ENCODE measurements around the gene DSC3. TPM values are rescaled to one million over a fixed set of nuclear protein-coding genes. Genes with fewer than 3 reads are reported as not detected.

DSC3 gene
- total RNA-seq, 4 donors from 2014 or later: 0.15 to 1.5 (median 0.33) TPM; not detected in 1

DNA sequence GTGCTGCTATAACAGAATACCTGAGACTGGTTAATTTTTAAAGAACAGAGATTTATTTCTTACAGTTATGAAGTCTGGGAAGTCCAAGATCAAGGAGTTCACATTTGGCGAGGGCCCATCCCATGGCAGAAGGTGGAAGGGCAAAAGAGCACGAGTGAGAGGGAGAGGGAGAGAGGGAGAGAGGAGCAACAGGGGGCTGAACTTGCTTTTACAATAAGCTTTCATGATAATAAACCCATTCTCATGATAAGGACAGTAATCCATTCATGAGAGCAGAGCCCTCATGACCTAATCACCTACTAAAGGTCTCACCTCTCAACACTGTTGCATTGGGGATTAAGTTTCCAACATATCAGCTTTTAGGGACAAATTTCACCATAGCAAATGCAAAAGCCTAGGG, 45.3 kb downstream of the DSC3 start:
- TF ChIP-seq CTCF (IDR thresholded peaks at IDR 0.05) (no peak), POLR2A (IDR thresholded peaks at IDR 0.05) (no peak)
- Histone ChIP-seq H3K4me1 (no peaks in the 10 kb centered on the region), H3K4me3 (replicated peaks in 1 of 3) (no peak overlapping the region), H3K36me3 (no peaks in the 10 kb centered on the region), H3K27me3 (no peaks in the 10 kb centered on the region), H3K27ac (no peak overlapping the region), H3K9me3 (no peaks in the 10 kb centered on the region)
- no peak for DNase-seq
- WGBS, 2 donors: 62 to 63% methylated on average over 2 of the region's 2 CpGs
- intact Hi-C loops (cut with DNase I): no loop called here

DNA sequence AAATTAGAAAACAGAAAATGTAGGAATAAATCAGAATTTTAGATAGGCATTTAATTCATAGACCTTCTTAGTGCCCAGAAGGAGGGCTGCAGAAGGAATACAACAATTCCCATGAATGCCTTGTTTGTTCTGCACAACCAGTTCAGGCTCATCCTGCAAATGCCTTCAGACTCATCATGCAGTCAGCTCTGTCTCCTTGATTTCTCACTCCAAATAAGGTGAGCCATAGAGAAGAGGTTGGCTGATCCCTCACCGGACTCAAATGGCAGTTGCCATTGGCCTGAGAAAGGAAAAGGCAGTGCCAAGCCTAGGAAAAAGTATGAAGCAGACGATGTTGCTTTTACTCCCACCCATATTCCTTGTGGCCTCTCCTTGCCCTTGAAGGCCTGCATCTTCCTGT, 50.3 kb downstream of the DSC3 start:
- WGBS, 2 donors: 82 to 87% methylated on average over 2 of the region's 2 CpGs
- intact Hi-C loops (cut with DNase I): no loop called here
- Histone ChIP-seq H3K27me3 (no peaks in the 10 kb centered on the region), H3K36me3 (no peaks in the 10 kb centered on the region), H3K4me1 (peaks cover 2 to 3% of the 10 kb centered on the region in 2 donors), H3K9me3 (no peaks in the 10 kb centered on the region), H3K4me3 (replicated peaks in 1 of 3) (no peak overlapping the region), H3K27ac (no peak overlapping the region)
- DNase-seq: no peak
- TF ChIP-seq CTCF (IDR thresholded peaks at IDR 0.05): no peak
- no peak for TF ChIP-seq POLR2A (IDR thresholded peaks at IDR 0.05)

DNA sequence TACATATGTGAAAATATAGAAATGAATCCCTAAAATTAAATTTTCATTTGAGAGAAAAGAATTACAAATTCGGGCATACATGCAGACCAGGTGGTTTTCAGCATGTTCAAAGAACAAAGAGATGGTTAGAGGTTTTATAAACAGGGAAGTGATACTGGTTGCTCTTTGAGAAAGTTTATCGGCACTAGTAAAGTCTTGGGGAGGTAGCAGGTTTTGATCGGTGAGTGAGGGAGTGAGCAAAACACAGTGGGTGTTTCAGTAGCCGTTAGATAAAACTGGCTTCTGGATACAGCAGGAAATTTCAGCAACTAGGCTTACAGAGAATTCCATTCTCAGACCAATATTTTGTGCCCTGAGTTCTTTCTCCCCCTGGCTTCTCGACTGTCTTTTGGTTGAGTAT, 51.1 kb downstream of the DSC3 start:
- no peak for DNase-seq
- Histone ChIP-seq H3K4me1 (peaks cover 3 to 6% of the 10 kb centered on the region in 2 donors), H3K36me3 (no peaks in the 10 kb centered on the region), H3K4me3 (replicated peaks in 1 of 3) (no peak overlapping the region), H3K9me3 (no peaks in the 10 kb centered on the region), H3K27ac (no peak overlapping the region), H3K27me3 (no peaks in the 10 kb centered on the region)
- intact Hi-C loops (cut with DNase I): no loop called here
- TF ChIP-seq CTCF (IDR thresholded peaks at IDR 0.05) (no peak), POLR2A (IDR thresholded peaks at IDR 0.05) (no peak)
- 84 to 86% methylated on average over 5 of the region's 5 CpGs for WGBS, 2 donors

- intact Hi-C loops (cut with DNase I): no loop called here
- no peaks in the 10 kb centered on the region for H3K9me3 ChIP-seq
- H3K27me3 ChIP-seq: no peaks in the 10 kb centered on the region
- H3K4me1 ChIP-seq: peaks cover 3 to 6% of the 10 kb centered on the region in 2 donors
- H3K36me3 ChIP-seq: no peaks in the 10 kb centered on the region
- TF ChIP-seq CTCF (IDR thresholded peaks at IDR 0.05) (no peak), POLR2A (IDR thresholded peaks at IDR 0.05) (no peak)
- WGBS, 2 donors: 77 to 82% methylated on average over 1 of the region's 1 CpG
- no peak overlapping the region for H3K27ac ChIP-seq
- DNase-seq: no peak
- H3K4me3 ChIP-seq (replicated peaks in 1 of 3): no peak overlapping the region
These were observed 53.4 kb downstream of the DSC3 start for GRCh38 chr18:30989141-30989540.

- Histone ChIP-seq H3K9me3 (no peaks in the 10 kb centered on the region), H3K4me3 (replicated peaks in 1 of 3) (no peak overlapping the region), H3K27ac (no peak overlapping the region), H3K27me3 (no peaks in the 10 kb centered on the region), H3K36me3 (no peaks in the 10 kb centered on the region), H3K4me1 (peaks cover 3 to 6% of the 10 kb centered on the region in 2 donors)
- TF ChIP-seq CTCF (IDR thresholded peaks at IDR 0.05): no peak
- TF ChIP-seq POLR2A (IDR thresholded peaks at IDR 0.05): no peak
- WGBS, 2 donors: 75 to 89% methylated on average over 4 of the region's 4 CpGs
- intact Hi-C loops (cut with DNase I): no loop called here
- DNase-seq: no peak
These were observed 54.1 kb downstream of the DSC3 start for GRCh38 chr18:30988440-30988839.

Data from thyroid gland (tissue), 4 donors.